B cell (primary cell): ENCODE measurements around the gene ZIC2. TPM values are rescaled to one million over a fixed set of nuclear protein-coding genes. Genes with fewer than 3 reads are reported as not detected.
"Not testable (repeated sequence)": the region's sequence is repeated elsewhere in the genome, so short reads cannot be mapped to it uniquely, and the experiment has no call there.

ENCODE experiments used
- ATAC-seq: fragments of 200-7000 bp; cut with Tn5 transposase; one replicate; pipeline ENCODE4 v1.10.0; 2021; ENCODE audit warnings: low read depth, mild to moderate bottlenecking, moderate number of reproducible peaks, moderate library complexity
- CTCF ChIA-PET: fragments of 350-600 bp; sonication (Branson Sonifier 250); formaldehyde crosslinking; loops from one replicate; lab custom pipeline; 2021; ENCODE audit warnings: antibody characterized with exemption, inconsistent platforms; lab: Charles Lee
- POLR2A ChIA-PET: fragments of 350-600 bp; sonication (Branson Sonifier 250); formaldehyde crosslinking; loops from one replicate; lab custom pipeline; 2021; ENCODE audit warnings: antibody characterized with exemption; lab: Charles Lee
- DNase-seq: peaks from one replicate; pipeline ENCODE4 v3.0.0; 2013
- H2AFZ ChIP-seq: 2 replicates; pipeline ENCODE4 v1.6.1; 2012; ENCODE audit warnings: mild to moderate bottlenecking, low read depth, low read length; ENCODE audit not compliant: insufficient read depth, poor library complexity, severe bottlenecking
- H3K27ac ChIP-seq, 2 donors: 1 replicate in 1 of 2; 2 replicates in 1 of 2; pipeline ENCODE4 v1.5.1; 2012 to 2013; ENCODE audit warnings: low read length in 2 of 2, mild to moderate bottlenecking in 2 of 2, moderate library complexity in 1 of 2
- H3K27me3 ChIP-seq, 4 experiments: fragments of 200-600 bp in 1 of 4; sonication (generic) in 1 of 4; replicated peaks in 1 of 4; 1 replicate in 2 of 4; 2 replicates in 2 of 4; pipeline versions ENCODE4 v1.6.1 to v1.7.0; 2013 to 2016; ENCODE audit warnings: low read length in 3 of 4, mild to moderate bottlenecking in 2 of 4, mixed read lengths in 1 of 4, moderate library complexity in 1 of 4; ENCODE audit not compliant: insufficient read depth in 4 of 4, control insufficient read depth in 3 of 4; ENCODE audit errors: control extremely low read depth in 1 of 4
- H3K36me3 ChIP-seq, 2 experiments: replicated peaks in 1 of 2; 1 replicate in 1 of 2; 2 replicates in 1 of 2; pipeline versions ENCODE4 v1.6.1 to v1.7.1; 2013; ENCODE audit warnings: low read length in 1 of 2; ENCODE audit not compliant: insufficient read depth in 2 of 2, control insufficient read depth in 1 of 2; ENCODE audit errors: control extremely low read depth in 1 of 2, extremely low read depth in 1 of 2
- H3K4me1 ChIP-seq, 2 donors: fragments of 200-600 bp in 1 of 2; sonication (generic) in 1 of 2; 1 replicate in 1 of 2; 2 replicates in 1 of 2; pipeline versions ENCODE4 v1.5.1 to v1.6.1; 2013 to 2017; ENCODE audit warnings: low read length in 2 of 2; ENCODE audit not compliant: control insufficient read depth in 2 of 2, insufficient read depth in 2 of 2
- H3K4me2 ChIP-seq: replicated peaks from 2 replicates; pipeline ENCODE3; 2012; ENCODE audit warnings: mild to moderate bottlenecking, low read depth, low read length; ENCODE audit not compliant: poor library complexity, severe bottlenecking
- H3K4me3 ChIP-seq, 5 experiments: fragments of 200-600 bp in 1 of 5; sonication (generic) in 1 of 5; 1 replicate in 3 of 5; 2 replicates in 2 of 5; pipeline versions ENCODE4 v1.5.1 to v1.7.0; 2011 to 2016; ENCODE audit warnings: low read length in 4 of 5, mild to moderate bottlenecking in 4 of 5, low read depth in 2 of 5, control low read depth in 1 of 5, moderate library complexity in 1 of 5; ENCODE audit not compliant: insufficient read depth in 1 of 5; ENCODE audit errors: control extremely low read depth in 1 of 5, extremely low read depth in 1 of 5
- H3K79me2 ChIP-seq: fragments of 200-600 bp; sonication (generic); one replicate; pipeline ENCODE4 v1.6.0; 2016; ENCODE audit warnings: low read length; ENCODE audit not compliant: control insufficient read depth, insufficient read depth
- H3K9ac ChIP-seq: fragments of 200-600 bp; sonication (generic); 2 replicates; pipeline ENCODE4 v1.6.1; 2017; ENCODE audit warnings: mild to moderate bottlenecking, low read length, moderate library complexity
- H3K9me3 ChIP-seq, 3 donors: one replicate each; pipeline versions ENCODE4 v1.6.1 to v1.7.1; 2013; ENCODE audit warnings: low read length in 2 of 3; ENCODE audit not compliant: control insufficient read depth in 2 of 3, insufficient read depth in 1 of 3; ENCODE audit errors: control extremely low read depth in 1 of 3
- H4K20me1 ChIP-seq: 2 replicates; pipeline ENCODE4 v1.6.0; 2012; ENCODE audit warnings: mild to moderate bottlenecking, low read length; ENCODE audit not compliant: insufficient read depth, control insufficient read depth, poor library complexity, severe bottlenecking
- H3K27ac Mint-ChIP-seq: one replicate; pipeline ENCODE4 v1.8.0; 2021; ENCODE audit warnings: mixed read lengths
- H3K27me3 Mint-ChIP-seq: one replicate; pipeline ENCODE4 v1.8.0; 2021; ENCODE audit warnings: mixed read lengths
- H3K4me1 Mint-ChIP-seq: one replicate; pipeline ENCODE4 v1.8.0; 2021; ENCODE audit warnings: mixed read lengths
- H3K4me3 Mint-ChIP-seq: one replicate; pipeline ENCODE4 v1.8.0; 2021; ENCODE audit warnings: mixed read lengths
- H3K9me3 Mint-ChIP-seq: one replicate; pipeline ENCODE4 v1.8.0; 2022; ENCODE audit warnings: mixed read lengths; ENCODE audit not compliant: insufficient read depth
- CTCF ChIP-seq: fragments of 200-600 bp; IDR thresholded peaks from one replicate; pipeline ENCODE4 v1.8.0; 2022; ENCODE audit warnings: antibody characterized with exemption, mild to moderate bottlenecking
- EZH2 ChIP-seq: IDR thresholded peaks from 2 replicates; pipeline ENCODE4 v1.6.1; 2012; ENCODE audit warnings: borderline replicate concordance, low read depth, mild to moderate bottlenecking, moderate library complexity, low read length; ENCODE audit not compliant: insufficient read depth, poor library complexity, severe bottlenecking
- whole genome bisulfite sequencing: methylation state at CpG from one replicate; pipeline ENCODE4 v1.1.5; 2013; ENCODE audit warnings: missing lambda C conversion rate; ENCODE audit not compliant: insufficient coverage; 5-methylcytosine and 5-hydroxymethylcytosine counted together
- intact Hi-C: fragments of 100-400 bp; cut with micrococcal nuclease; formaldehyde crosslinking; loops from one replicate; pipeline ENCODE4 v1.10.0; 2022
- polyA plus RNA-seq: library from polyadenylated mRNA; depleted of rRNA; stranded (reverse); fragments of >200 nt; gene quantifications from 2 replicates; pipeline ENCODE4 v1.2.3, GENCODE V29; 2012
- total RNA-seq, 2 donors: library from RNA; stranded (reverse); fragments of 120-200 nt in 1 of 2; gene quantifications; 1 replicate in 1 of 2; 2 replicates in 1 of 2; pipeline versions ENCODE4 v1.2.3 to v1.2.4, GENCODE V29; 2013 to 2022

Gene ZIC2
- total and polyA plus RNA-seq, 2 donors (not counting 1 experiment from before 2014, with no cell fraction given) = not detected

GRCh38 chr13:100024023-100024422, 42.4 kb downstream of the ZIC2 start:
- no peak overlapping the region for H3K9ac ChIP-seq
- ChIA-PET POLR2A (no interaction called here), CTCF (no interaction called here)
- intact Hi-C loops = no loop called here
- H4K20me1 ChIP-seq = no peaks in the 10 kb centered on the region
- H3K9me3 ChIP-seq = peaks cover 0 to 7% (median 0%) of the 10 kb centered on the region in 3 donors
- no peak overlapping the region for H3K4me2 ChIP-seq
- ATAC-seq (no peak), DNase-seq (no peak)
- no peaks in the 10 kb centered on the region for H3K27me3 ChIP-seq
- H3K27ac Mint-ChIP-seq = no peak overlapping the region
- H3K36me3 ChIP-seq = no peaks in the 10 kb centered on the region
- no peak overlapping the region for H2AFZ ChIP-seq
- H3K27me3 Mint-ChIP-seq = peaks cover 8% of the 10 kb centered on the region
- WGBS = 100% methylated on average over 1 of the region's 2 CpGs
- no peaks in the 10 kb centered on the region for H3K79me2 ChIP-seq
- no peak overlapping the region for H3K27ac ChIP-seq
- no peaks in the 10 kb centered on the region for H3K4me1 ChIP-seq
- H3K9me3 Mint-ChIP-seq = peaks cover 8% of the 10 kb centered on the region
- no peaks in the 10 kb centered on the region for H3K4me1 Mint-ChIP-seq
- no peak overlapping the region for H3K4me3 ChIP-seq
- TF ChIP-seq EZH2 (no peak), CTCF (no peak)
- no peak overlapping the region for H3K4me3 Mint-ChIP-seq

- Mint-ChIP-seq H3K4me1 (no peaks in the 10 kb centered on the region), H3K27me3 (peaks cover 23% of the 10 kb centered on the region), H3K27ac (no peak overlapping the region), H3K4me3 (no peak overlapping the region), H3K9me3 (no peaks in the 10 kb centered on the region)
- ATAC-seq = no peak
- no peak for TF ChIP-seq EZH2
- no peak for TF ChIP-seq CTCF
- H3K4me2 ChIP-seq = no peak overlapping the region
- H3K27ac ChIP-seq = no peak overlapping the region
- CTCF ChIA-PET = no interaction called here
- DNase-seq = no peak
- H3K79me2 ChIP-seq = no peaks in the 10 kb centered on the region
- H3K36me3 ChIP-seq = no peaks in the 10 kb centered on the region
- no peak overlapping the region for H3K9ac ChIP-seq
- POLR2A ChIA-PET = no interaction called here
- no peaks in the 10 kb centered on the region for H3K9me3 ChIP-seq
- WGBS = no CpG with 5 or more reads among the region's 1 CpG
- H3K4me3 ChIP-seq = no peak overlapping the region
- H2AFZ ChIP-seq = no peak overlapping the region
- H4K20me1 ChIP-seq = no peaks in the 10 kb centered on the region
- intact Hi-C loops = no loop called here
- no peaks in the 10 kb centered on the region for H3K4me1 ChIP-seq
- no peaks in the 10 kb centered on the region for H3K27me3 ChIP-seq
Measured at GRCh38 chr13:100029933-100030332, 48.3 kb downstream of the ZIC2 start.

- H3K27me3 ChIP-seq, H3K79me2 ChIP-seq, H3K4me3 Mint-ChIP-seq, H3K4me2 ChIP-seq, H2AFZ ChIP-seq, H4K20me1 ChIP-seq, H3K27ac Mint-ChIP-seq, H3K27ac ChIP-seq, H3K4me1 Mint-ChIP-seq, H3K9me3 ChIP-seq, H3K9ac ChIP-seq, H3K4me1 ChIP-seq, H3K4me3 ChIP-seq, ATAC-seq, CTCF ChIA-PET, intact Hi-C loops, H3K36me3 ChIP-seq, H3K9me3 Mint-ChIP-seq, DNase-seq, POLR2A ChIA-PET: not testable (repeated sequence)
- H3K27me3 Mint-ChIP-seq = peaks cover 20% of the 10 kb centered on the region
- 91% methylated on average over 4 of the region's 9 CpGs for WGBS
Measured at GRCh38 chr13:100032642-100033041, 51.1 kb downstream of the ZIC2 start.
